WTC11 (cell line): ENCODE results near the gene CLCA1. TPM values are rescaled to one million over a fixed set of nuclear protein-coding genes. Genes with fewer than 3 reads are reported as not detected.

ENCODE experiments used
- ATAC-seq: fragments of 200-7000 bp; cut with Tn5 transposase; 2 replicates; pipeline ENCODE4 v1.10.0; 2021; ENCODE audit warnings: mild to moderate bottlenecking, moderate library complexity
- CTCF ChIA-PET: fragments of 300-600 bp; sonication (Branson Sonifier 250); formaldehyde crosslinking; loops from one replicate; lab custom pipeline; 2021; ENCODE audit warnings: antibody characterized with exemption; lab: Charles Lee
- POLR2A ChIA-PET: fragments of 350-600 bp; sonication (Branson Sonifier 250); formaldehyde crosslinking; loops from one replicate; lab custom pipeline; 2021; ENCODE audit warnings: antibody characterized with exemption; lab: Charles Lee
- DNase-seq: peaks from one replicate; pipeline ENCODE4 v3.0.0; 2021; ENCODE audit warnings: low spot score
- H3K27ac Mint-ChIP-seq: 2 replicates; pipeline ENCODE4 v1.8.0; 2021; ENCODE audit warnings: mixed read lengths
- H3K27me3 Mint-ChIP-seq: 2 replicates; pipeline ENCODE4 v1.8.0; 2021; ENCODE audit warnings: low read depth, mild to moderate bottlenecking, moderate library complexity, mixed read lengths
- H3K36me3 Mint-ChIP-seq: 2 replicates; pipeline ENCODE4 v1.8.0; 2021; ENCODE audit warnings: mixed read lengths
- H3K4me1 Mint-ChIP-seq: 2 replicates; pipeline ENCODE4 v1.8.0; 2022; ENCODE audit warnings: mixed read lengths
- H3K4me3 Mint-ChIP-seq: 2 replicates; pipeline ENCODE4 v1.8.0; 2021; ENCODE audit warnings: mild to moderate bottlenecking, moderate library complexity, mixed read lengths
- H3K9me3 Mint-ChIP-seq: 2 replicates; pipeline ENCODE4 v1.8.0; 2021; ENCODE audit warnings: mixed read lengths
- AFF4 ChIP-seq: sonication (generic); formaldehyde crosslinking; IDR thresholded peaks from 2 replicates; pipeline ENCODE4 v1.8.1; 2023; ENCODE audit warnings: mild to moderate bottlenecking, missing genetic modification reagents, borderline replicate concordance
- ATF1 ChIP-seq: sonication (generic); formaldehyde crosslinking; IDR thresholded peaks from 2 replicates; pipeline ENCODE4 v1.8.1; 2023; ENCODE audit warnings: mild to moderate bottlenecking, moderate library complexity, missing genetic modification reagents
- ATF3 ChIP-seq: sonication (generic); formaldehyde crosslinking; conservative IDR thresholded peaks from 2 replicates; pipeline ENCODE4 v1.8.1; 2022; ENCODE audit warnings: mild to moderate bottlenecking, missing genetic modification reagents
- CREB1 ChIP-seq: sonication (generic); formaldehyde crosslinking; IDR thresholded peaks from 2 replicates; pipeline ENCODE4 v1.8.0; 2023; ENCODE audit warnings: mild to moderate bottlenecking, missing genetic modification reagents
- CTCF ChIP-seq: fragments of 200-600 bp; IDR thresholded peaks from 2 replicates; pipeline ENCODE4 v1.8.0; 2022; ENCODE audit warnings: antibody characterized with exemption
- E2F1 ChIP-seq: sonication (generic); formaldehyde crosslinking; IDR thresholded peaks from 2 replicates; pipeline ENCODE4 v1.8.0; 2022; ENCODE audit warnings: mild to moderate bottlenecking, missing genetic modification reagents
- FOXJ3 ChIP-seq: sonication (generic); formaldehyde crosslinking; IDR thresholded peaks from 2 replicates; pipeline ENCODE4 v1.9.0; 2021; ENCODE audit warnings: missing genetic modification reagents, mild to moderate bottlenecking, borderline replicate concordance
- FOXP1 ChIP-seq: sonication (generic); formaldehyde crosslinking; IDR thresholded peaks from 2 replicates; pipeline ENCODE4 v1.8.0; 2022; ENCODE audit warnings: missing genetic modification reagents, mild to moderate bottlenecking, moderate library complexity, borderline replicate concordance
- FOXP4 ChIP-seq: sonication (generic); formaldehyde crosslinking; IDR thresholded peaks from 2 replicates; pipeline ENCODE4 v1.8.0; 2022; ENCODE audit warnings: mild to moderate bottlenecking, missing genetic modification reagents
- JUN ChIP-seq: sonication (generic); formaldehyde crosslinking; IDR thresholded peaks from 2 replicates; pipeline ENCODE4 v1.8.0; 2023; ENCODE audit warnings: mild to moderate bottlenecking, missing genetic modification reagents
- PRDM15 ChIP-seq: sonication (generic); formaldehyde crosslinking; IDR thresholded peaks from 2 replicates; pipeline ENCODE4 v1.8.0; 2022; ENCODE audit warnings: missing genetic modification reagents
- PREB ChIP-seq: sonication (generic); formaldehyde crosslinking; IDR thresholded peaks from 2 replicates; pipeline ENCODE4 v1.8.1; 2022; ENCODE audit warnings: mild to moderate bottlenecking, missing genetic modification reagents, moderate library complexity, borderline replicate concordance
- SOX15 ChIP-seq: fragments of 250-450 bp; sonication (Bioruptor Pico); IDR thresholded peaks from 2 replicates; pipeline ENCODE4 v1.9.0; 2021; ENCODE audit warnings: mild to moderate bottlenecking
- SP1 ChIP-seq: sonication (generic); formaldehyde crosslinking; conservative IDR thresholded peaks from 2 replicates; pipeline ENCODE4 v1.8.1; 2022; ENCODE audit warnings: missing genetic modification reagents
- TEAD4 ChIP-seq: sonication (generic); formaldehyde crosslinking; IDR thresholded peaks from 2 replicates; pipeline ENCODE4 v1.8.0; 2022; ENCODE audit warnings: mild to moderate bottlenecking, missing genetic modification reagents
- ZNF138 ChIP-seq: sonication (generic); formaldehyde crosslinking; conservative IDR thresholded peaks from 2 replicates; pipeline ENCODE4 v1.8.1; 2022; ENCODE audit warnings: mild to moderate bottlenecking, moderate library complexity, missing genetic modification reagents
- ZNF416 ChIP-seq: fragments of 250-450 bp; sonication (Bioruptor Pico); IDR thresholded peaks from 2 replicates; pipeline ENCODE4 v1.9.0; 2021; ENCODE audit warnings: mild to moderate bottlenecking, inconsistent platforms
- ZNF512 ChIP-seq: sonication (generic); formaldehyde crosslinking; IDR thresholded peaks from 2 replicates; pipeline ENCODE4 v1.8.1; 2022; ENCODE audit warnings: missing genetic modification reagents, borderline replicate concordance
- total RNA-seq: library from RNA; stranded (reverse); gene quantifications from 3 replicates; pipeline ENCODE4 v1.2.3, GENCODE V29; 2021

The CLCA1 gene
- total RNA-seq, 1 experiment from 2014 or later: 0.11 TPM

- H3K4me1 Mint-ChIP-seq: no peaks in the 10 kb centered on the region
- ATAC-seq (no peak), DNase-seq (no peak)
- no peak overlapping the region for H3K27ac Mint-ChIP-seq
- peaks cover 42% of the 10 kb centered on the region for H3K9me3 Mint-ChIP-seq
- CTCF ChIA-PET: no interaction called here
- H3K4me3 Mint-ChIP-seq: no peak overlapping the region
- H3K36me3 Mint-ChIP-seq: peaks cover 18% of the 10 kb centered on the region
- no peaks in the 10 kb centered on the region for H3K27me3 Mint-ChIP-seq
- TF ChIP-seq FOXP1 (CRISPR knock-in tag): no peak
- TF ChIP-seq ZNF512: no peak
- no peak for TF ChIP-seq SP1 (CRISPR knock-in tag)
- no peak for TF ChIP-seq SOX15
- TF ChIP-seq PRDM15 (CRISPR knock-in tag): no peak
- TF ChIP-seq PREB (CRISPR knock-in tag): no peak
- no peak for TF ChIP-seq ATF1
- no peak for TF ChIP-seq ZNF416
- TF ChIP-seq FOXJ3 (CRISPR knock-in tag): no peak
- no peak for TF ChIP-seq JUN (CRISPR knock-in tag)
- TF ChIP-seq AFF4: no peak
- TF ChIP-seq, all 79 proteins: peak for 0
- POLR2A ChIA-PET: no interaction called here
Observed at GRCh38 chr1:86527306-86527705, 58.6 kb downstream of the CLCA1 start.

GRCh38 chr1:86530211-86530845, 61.6 kb downstream of the CLCA1 start:
- ATAC-seq: no peak
- H3K4me1 Mint-ChIP-seq: no peaks in the 10 kb centered on the region
- H3K27me3 Mint-ChIP-seq: no peaks in the 10 kb centered on the region
- no peak for DNase-seq
- ChIA-PET POLR2A (no interaction called here), CTCF (no interaction called here)
- peaks cover 25% of the 10 kb centered on the region for H3K9me3 Mint-ChIP-seq
- H3K27ac Mint-ChIP-seq: no peak overlapping the region
- H3K4me3 Mint-ChIP-seq: no peak overlapping the region
- H3K36me3 Mint-ChIP-seq: peaks cover 3% of the 10 kb centered on the region
- no peak for TF ChIP-seq CREB1 (CRISPR knock-in tag)
- TF ChIP-seq TEAD4 (CRISPR knock-in tag): no peak
- no peak for TF ChIP-seq ZNF138 (CRISPR knock-in tag)
- no peak for TF ChIP-seq SP1 (CRISPR knock-in tag)
- TF ChIP-seq ATF1: no peak
- no peak for TF ChIP-seq ATF3 (CRISPR knock-in tag)
- no peak for TF ChIP-seq E2F1 (CRISPR knock-in tag)
- TF ChIP-seq CTCF: no peak
- TF ChIP-seq FOXP4 (CRISPR knock-in tag): no peak
